HepG2 (cell line): ENCODE results near the gene FNDC3B. TPM values are rescaled to one million over a fixed set of nuclear protein-coding genes. Genes with fewer than 3 reads are reported as not detected.

Source experiments
- ATF7-NPFF ChIP-seq: sonication (generic); formaldehyde crosslinking; IDR thresholded peaks from 2 replicates; pipeline ENCODE4 v1.8.1; 2023; ENCODE audit warnings: mild to moderate bottlenecking, low read depth, missing genetic modification reagents, moderate library complexity
- MBNL3 ChIP-seq: fragments of 250-450 bp; sonication (Bioruptor Pico); conservative IDR thresholded peaks from 2 replicates; pipeline ENCODE4 v1.8.0; 2022; ENCODE audit warnings: mild to moderate bottlenecking, inconsistent platforms
- MTA1 ChIP-seq: sonication (generic); formaldehyde crosslinking; IDR thresholded peaks from 2 replicates; pipeline ENCODE4 v1.4.0; 2020; ENCODE audit warnings: missing genetic modification reagents, mild to moderate bottlenecking, borderline replicate concordance
- NPAS2 ChIP-seq: sonication (generic); formaldehyde crosslinking; IDR thresholded peaks from 2 replicates; pipeline ENCODE4 v1.8.0; 2022; ENCODE audit warnings: mild to moderate bottlenecking, missing genetic modification reagents, borderline replicate concordance
- RARA ChIP-seq: IDR thresholded peaks from 2 replicates; pipeline ENCODE4 v1.6.1; 2016; ENCODE audit warnings: missing genetic modification reagents, missing compliant biosample characterization
- RARG ChIP-seq: sonication (generic); formaldehyde crosslinking; IDR thresholded peaks from 2 replicates; pipeline ENCODE4 v1.4.0; 2020; ENCODE audit warnings: low read depth, mild to moderate bottlenecking, missing genetic modification reagents
- SIX1 ChIP-seq: sonication (generic); formaldehyde crosslinking; IDR thresholded peaks from 2 replicates; pipeline ENCODE4 v1.4.0; 2020; ENCODE audit warnings: missing genetic modification reagents, borderline replicate concordance
- THRA ChIP-seq: sonication (generic); formaldehyde crosslinking; IDR thresholded peaks from 2 replicates; pipeline ENCODE4 v1.4.0; 2020; ENCODE audit warnings: missing genetic modification reagents, borderline replicate concordance
- ZFAT ChIP-seq: sonication (generic); formaldehyde crosslinking; conservative IDR thresholded peaks from 2 replicates; pipeline ENCODE4 v1.8.1; 2023; ENCODE audit warnings: missing genetic modification reagents, inconsistent platforms
- ZNF138 ChIP-seq: sonication (generic); formaldehyde crosslinking; IDR thresholded peaks from 2 replicates; pipeline ENCODE4 v1.5.0; 2020; ENCODE audit warnings: mild to moderate bottlenecking, low read depth, missing genetic modification reagents
- ZNF354B ChIP-seq: sonication (generic); formaldehyde crosslinking; IDR thresholded peaks from 2 replicates; pipeline ENCODE4 v1.8.0; 2022; ENCODE audit warnings: mild to moderate bottlenecking, missing genetic modification reagents
- ZNF563 ChIP-seq: sonication (generic); formaldehyde crosslinking; IDR thresholded peaks from 2 replicates; pipeline ENCODE4 v1.8.0; 2022; ENCODE audit warnings: mild to moderate bottlenecking, moderate library complexity, missing genetic modification reagents
- ZNF639 ChIP-seq: conservative IDR thresholded peaks from 2 replicates; pipeline ENCODE4 v1.6.1; 2018; ENCODE audit warnings: missing genetic modification reagents
- ZNF713 ChIP-seq: sonication (generic); formaldehyde crosslinking; IDR thresholded peaks from 2 replicates; pipeline ENCODE4 v1.4.0; 2020; ENCODE audit warnings: mild to moderate bottlenecking, missing genetic modification reagents
- ZSCAN12 ChIP-seq: sonication (generic); formaldehyde crosslinking; IDR thresholded peaks from 2 replicates; pipeline ENCODE4 v1.9.0; 2021; ENCODE audit warnings: mild to moderate bottlenecking, missing genetic modification reagents
- polyA plus RNA-seq, 8 experiments: library from polyadenylated mRNA; depleted of rRNA in 3 of 8; stranded (reverse) in 7 of 8; unstranded in 1 of 8; fragments of >200 nt; fragmentation: Illumina TruSeq in 4 of 8; extraction: Trizol in 4 of 8; gene quantifications; 2 replicates each; pipeline versions ENCODE4 v1.2.1 to v1.2.3, GENCODE V29; 2011 to 2016; ENCODE audit warnings: low read depth in 4 of 8, missing spikeins in 1 of 8, mixed read lengths in 1 of 8; ENCODE audit not compliant: insufficient read depth in 1 of 8
- total RNA-seq, 5 experiments: library from RNA; depleted of rRNA; stranded (reverse); fragments of >200 nt; fragmentation: Illumina TruSeq; extraction: Trizol; gene quantifications; 2 replicates each; pipeline ENCODE4 v1.2.3, GENCODE V29; 2016; ENCODE audit warnings: low read depth in 1 of 5
- TF ChIP-seq, protein P1 (sequence below): sonication (generic); formaldehyde crosslinking; IDR thresholded peaks from 2 replicates; pipeline ENCODE4 v1.4.0; 2020; ENCODE audit warnings: mild to moderate bottlenecking, missing genetic modification reagents
- TF ChIP-seq, protein P2 (sequence below): sonication (generic); formaldehyde crosslinking; IDR thresholded peaks from 2 replicates; pipeline ENCODE4 v1.8.1; 2022; ENCODE audit warnings: mild to moderate bottlenecking, missing genetic modification reagents
- TF ChIP-seq, protein P3 (sequence below): sonication (generic); formaldehyde crosslinking; IDR thresholded peaks from 2 replicates; pipeline ENCODE4 v1.8.1; 2023; ENCODE audit warnings: missing genetic modification reagents, mild to moderate bottlenecking, borderline replicate concordance

Gene FNDC3B
- total and polyA plus RNA-seq, 2 of the 13 experiments (the other 11 are each of a cell fraction or from before 2014, with no cell fraction given), result 74.8 to 103 TPM

DNA sequence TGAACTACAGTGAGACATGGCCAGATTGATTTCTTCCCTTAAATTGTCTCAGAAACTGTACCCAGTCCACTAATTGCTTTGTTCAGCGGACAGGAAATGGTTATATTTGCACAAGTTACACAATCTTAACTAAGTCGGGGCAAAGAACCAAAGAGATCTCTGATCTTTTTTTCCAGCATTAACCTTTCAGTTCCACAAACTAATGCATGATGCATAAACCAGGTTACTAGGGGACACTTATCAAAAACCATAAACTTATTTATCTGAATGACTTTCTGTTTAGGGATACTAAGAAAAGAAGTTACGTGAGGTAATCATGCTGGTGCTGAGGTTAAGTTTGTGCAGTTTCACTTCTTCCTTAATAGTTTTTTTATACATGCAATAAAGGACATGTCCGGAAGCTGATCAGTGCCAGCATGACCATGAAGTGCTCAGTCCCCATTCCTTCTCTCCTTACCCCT is 22.4 kb downstream of the FNDC3B start (continued):
- TF ChIP-seq ZNF354B (CRISPR knock-in tag) (no peak), ZNF639 (CRISPR knock-in tag) (no peak), ATF7-NPFF (no peak), SIX1 (peak; percentile 65; the same call in 1 of the 2 replicates), NPAS2 (CRISPR knock-in tag) (no peak), MBNL3 (CRISPR knock-in tag) (no peak), ZNF563 (CRISPR knock-in tag) (no peak), RARG (no peak), MTA1 (CRISPR knock-in tag) (no peak), RARA (CRISPR knock-in tag) (peak; percentile 86), ZFAT (CRISPR knock-in tag) (no peak), ZNF138 (CRISPR knock-in tag) (no peak), THRA (CRISPR knock-in tag) (peak; percentile 86), ZSCAN12 (no peak), ZNF713 (CRISPR knock-in tag) (no peak)
- TF ChIP-seq, protein P1, sequence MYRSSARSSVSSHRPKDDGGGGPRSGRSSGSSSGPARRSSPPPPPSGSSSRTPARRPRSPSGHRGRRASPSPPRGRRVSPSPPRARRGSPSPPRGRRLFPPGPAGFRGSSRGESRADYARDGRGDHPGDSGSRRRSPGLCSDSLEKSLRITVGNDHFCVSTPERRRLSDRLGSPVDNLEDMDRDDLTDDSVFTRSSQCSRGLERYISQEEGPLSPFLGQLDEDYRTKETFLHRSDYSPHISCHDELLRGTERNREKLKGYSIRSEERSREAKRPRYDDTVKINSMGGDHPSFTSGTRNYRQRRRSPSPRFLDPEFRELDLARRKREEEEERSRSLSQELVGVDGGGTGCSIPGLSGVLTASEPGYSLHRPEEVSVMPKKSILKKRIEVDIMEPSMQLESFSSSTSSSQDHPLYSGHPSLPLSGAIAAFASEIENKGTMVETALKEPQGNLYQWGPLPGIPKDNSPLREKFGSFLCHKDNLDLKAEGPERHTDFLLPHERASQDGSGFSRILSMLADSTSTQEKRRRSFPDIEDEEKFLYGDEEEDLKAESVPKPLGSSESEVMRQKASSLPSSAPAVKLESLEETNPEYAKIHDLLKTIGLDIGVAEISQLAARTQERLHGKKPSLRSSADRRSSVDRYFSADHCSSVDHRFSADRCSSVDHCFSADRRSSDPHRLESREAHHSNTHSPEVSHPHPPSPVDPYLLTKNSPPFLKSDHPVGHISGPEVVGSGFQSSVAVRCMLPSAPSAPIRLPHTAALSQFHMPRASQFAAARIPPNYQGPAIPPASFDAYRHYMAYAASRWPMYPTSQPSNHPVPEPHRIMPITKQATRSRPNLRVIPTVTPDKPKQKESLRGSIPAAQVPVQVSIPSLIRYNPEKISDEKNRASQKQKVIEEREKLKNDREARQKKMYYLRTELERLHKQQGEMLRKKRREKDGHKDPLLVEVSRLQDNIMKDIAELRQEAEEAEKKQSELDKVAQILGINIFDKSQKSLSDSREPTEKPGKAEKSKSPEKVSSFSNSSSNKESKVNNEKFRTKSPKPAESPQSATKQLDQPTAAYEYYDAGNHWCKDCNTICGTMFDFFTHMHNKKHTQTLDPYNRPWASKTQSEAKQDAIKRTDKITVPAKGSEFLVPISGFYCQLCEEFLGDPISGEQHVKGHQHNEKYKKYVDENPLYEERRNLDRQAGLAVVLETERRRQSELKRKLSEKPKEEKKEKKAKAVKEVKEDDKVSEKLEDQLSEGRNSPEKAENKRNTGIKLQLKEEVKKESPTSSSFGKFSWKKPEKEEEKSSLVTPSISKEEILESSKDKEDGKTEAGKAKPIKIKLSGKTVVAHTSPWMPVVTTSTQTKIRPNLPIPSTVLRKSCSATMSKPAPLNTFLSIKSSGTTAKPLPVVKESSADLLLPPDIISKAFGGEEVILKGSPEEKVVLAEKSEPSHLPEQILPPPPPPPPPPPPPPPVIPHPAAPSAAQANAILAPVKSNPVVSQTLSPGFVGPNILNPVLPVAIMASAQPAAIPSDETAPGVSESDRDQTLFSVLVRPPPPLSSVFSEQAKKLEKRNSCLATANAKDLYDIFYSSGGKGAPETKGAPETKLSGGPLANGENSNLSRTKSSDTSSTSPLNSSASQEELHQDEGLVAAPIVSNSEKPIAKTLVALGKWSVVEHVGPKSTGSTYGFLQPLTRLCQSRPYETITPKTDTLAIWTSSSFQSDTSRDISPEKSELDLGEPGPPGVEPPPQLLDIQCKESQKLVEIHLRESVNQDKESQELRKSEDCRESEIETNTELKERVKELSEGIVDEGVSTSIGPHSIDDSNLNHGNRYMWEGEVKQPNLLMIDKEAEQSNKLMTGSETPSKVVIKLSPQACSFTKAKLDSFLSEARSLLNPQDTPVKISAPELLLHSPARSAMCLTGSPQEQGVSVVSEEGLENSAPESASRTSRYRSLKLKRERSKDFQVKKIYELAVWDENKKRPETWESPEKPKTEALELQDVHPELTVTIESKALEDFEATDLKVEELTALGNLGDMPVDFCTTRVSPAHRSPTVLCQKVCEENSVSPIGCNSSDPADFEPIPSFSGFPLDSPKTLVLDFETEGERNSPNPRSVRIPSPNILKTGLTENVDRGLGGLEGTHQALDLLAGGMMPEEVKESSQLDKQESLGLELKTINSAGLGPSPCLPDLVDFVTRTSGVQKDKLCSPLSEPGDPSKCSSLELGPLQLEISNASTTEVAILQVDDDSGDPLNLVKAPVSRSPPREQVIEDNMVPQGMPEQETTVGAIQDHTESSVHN, result no peak
- TF ChIP-seq, protein P2, sequence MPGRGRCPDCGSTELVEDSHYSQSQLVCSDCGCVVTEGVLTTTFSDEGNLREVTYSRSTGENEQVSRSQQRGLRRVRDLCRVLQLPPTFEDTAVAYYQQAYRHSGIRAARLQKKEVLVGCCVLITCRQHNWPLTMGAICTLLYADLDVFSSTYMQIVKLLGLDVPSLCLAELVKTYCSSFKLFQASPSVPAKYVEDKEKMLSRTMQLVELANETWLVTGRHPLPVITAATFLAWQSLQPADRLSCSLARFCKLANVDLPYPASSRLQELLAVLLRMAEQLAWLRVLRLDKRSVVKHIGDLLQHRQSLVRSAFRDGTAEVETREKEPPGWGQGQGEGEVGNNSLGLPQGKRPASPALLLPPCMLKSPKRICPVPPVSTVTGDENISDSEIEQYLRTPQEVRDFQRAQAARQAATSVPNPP (CRISPR knock-in tag), result no peak
- TF ChIP-seq, protein P3, sequence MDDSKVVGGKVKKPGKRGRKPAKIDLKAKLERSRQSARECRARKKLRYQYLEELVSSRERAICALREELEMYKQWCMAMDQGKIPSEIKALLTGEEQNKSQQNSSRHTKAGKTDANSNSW, result no peak
